ENCODE measurements around the gene ATXN1.
"Not testable (repeated sequence)": the region's sequence is repeated elsewhere in the genome, so short reads cannot be mapped to it uniquely, and the experiment has no call there.

Gene ATXN1

GRCh38 chr6:16409531-16410441 is 351.5 kb downstream of the ATXN1 start:
- DNase-seq (ENCODE audit: low read depth): no peak

- no peak for DNase-seq (ENCODE audit: low read depth)
These were observed 352.5 kb downstream of the ATXN1 start for GRCh38 chr6:16408766-16409165.

- DNase-seq (ENCODE audit: low read depth): no peak
These were observed 354.3 kb downstream of the ATXN1 start for GRCh38 chr6:16406966-16407365.

DNA sequence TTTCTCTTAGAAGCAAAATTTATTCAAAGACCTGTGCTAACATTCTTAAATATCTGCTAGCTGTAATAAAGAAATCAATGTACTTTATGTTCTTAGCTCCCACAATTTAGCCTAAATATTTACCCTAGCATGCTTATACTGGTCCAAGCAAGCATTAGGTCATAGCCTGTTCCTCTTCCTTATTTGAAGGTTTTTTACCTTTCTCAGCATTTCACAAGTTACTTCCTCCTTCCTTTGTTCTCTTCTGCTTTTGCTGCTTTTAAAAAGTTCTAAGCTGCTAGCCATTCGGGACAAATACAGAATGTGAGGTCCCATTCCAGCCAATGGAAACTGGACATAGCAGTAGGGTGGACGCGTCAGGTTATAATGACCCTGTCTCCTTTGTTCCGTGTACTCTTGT is 354.7 kb downstream of the ATXN1 start:
- DNase-seq (ENCODE audit: low read depth): not testable (repeated sequence)

GRCh38 chr6:16405375-16405774 is 355.9 kb downstream of the ATXN1 start:
- DNase-seq (ENCODE audit: low read depth): no peak

DNA sequence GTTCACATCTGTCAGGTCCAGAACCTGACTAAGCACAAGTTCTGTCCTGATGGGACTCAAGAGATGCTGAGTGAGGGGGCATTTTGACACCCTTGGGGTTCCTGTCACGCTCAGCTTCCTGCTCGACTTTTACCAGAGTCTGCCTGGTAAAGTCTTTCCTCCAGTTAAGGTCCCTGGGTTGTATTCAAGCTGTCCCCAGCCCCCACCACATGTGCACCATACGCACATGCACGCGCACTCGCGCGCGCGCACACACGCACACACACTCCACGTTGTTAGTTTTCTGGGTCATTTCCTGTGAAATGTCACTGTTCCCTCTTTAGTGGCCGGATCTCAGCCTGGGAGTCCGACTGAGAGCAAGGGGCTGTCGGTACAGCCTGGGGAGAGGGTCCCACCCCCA is 356.8 kb downstream of the ATXN1 start:
- DNase-seq (ENCODE audit: low read depth): no peak

DNA sequence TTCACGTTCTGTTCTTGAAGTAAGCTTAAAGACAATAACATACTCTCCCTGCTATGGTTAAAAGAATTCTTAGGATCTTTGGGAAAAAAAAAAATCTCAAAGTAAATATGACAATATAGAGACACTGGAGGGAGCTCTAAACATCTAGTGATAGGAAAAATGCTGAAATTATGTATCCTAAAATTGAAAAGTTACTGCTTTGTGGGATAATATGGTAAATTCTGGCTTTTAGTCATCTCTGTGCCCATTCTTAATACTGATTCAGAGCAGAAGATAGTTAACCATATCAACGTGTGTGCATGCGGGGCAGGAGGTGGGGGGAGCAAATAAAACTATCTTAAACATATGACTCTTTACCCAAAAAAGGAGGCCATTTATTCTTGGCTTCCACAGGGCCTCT is 357.4 kb downstream of the ATXN1 start:
- DNase-seq (ENCODE audit: low read depth): no peak

DNA sequence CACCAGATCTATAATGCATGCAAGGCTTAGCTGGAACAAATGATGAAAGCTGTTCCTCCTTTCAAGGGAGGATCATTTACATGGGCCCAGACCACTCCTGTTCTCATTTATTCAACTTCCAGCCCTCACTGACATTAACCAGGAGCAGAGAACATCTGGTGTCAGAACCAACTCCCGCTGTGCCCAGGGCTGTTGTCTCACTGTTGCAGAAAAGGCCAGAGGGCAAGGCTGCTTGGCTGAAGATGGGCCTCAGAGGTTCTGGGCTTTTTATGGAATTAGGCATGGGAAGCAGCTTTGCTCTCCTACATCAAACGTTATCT is 358.7 kb downstream of the ATXN1 start:
- no peak for DNase-seq (ENCODE audit: low read depth)

DNA sequence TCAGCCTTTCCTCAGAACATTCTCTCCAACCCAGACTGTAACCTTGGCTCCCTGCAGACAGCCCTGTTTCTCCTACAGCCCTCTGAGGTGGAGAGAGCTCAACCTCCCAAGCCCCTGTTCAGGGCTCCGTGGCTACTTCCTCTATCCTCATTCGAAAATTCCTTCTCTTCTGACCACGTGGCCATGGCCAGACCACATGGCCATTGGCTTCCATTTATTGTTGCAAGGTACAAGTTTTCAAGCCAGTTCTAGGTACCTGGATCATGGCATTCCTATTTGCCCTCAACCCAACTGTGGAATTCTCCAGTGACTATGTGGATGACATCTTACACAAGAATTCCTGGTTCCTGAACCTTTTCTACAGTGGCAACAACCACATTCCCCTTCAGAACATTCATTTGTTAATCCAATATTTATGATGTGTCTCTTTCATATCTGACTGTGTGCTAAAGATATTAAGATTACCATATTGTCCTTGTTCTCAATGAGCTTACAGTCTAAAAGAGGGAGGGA is 361.0 kb downstream of the ATXN1 start:
- DNase-seq (ENCODE audit: low read depth): no peak

DNA sequence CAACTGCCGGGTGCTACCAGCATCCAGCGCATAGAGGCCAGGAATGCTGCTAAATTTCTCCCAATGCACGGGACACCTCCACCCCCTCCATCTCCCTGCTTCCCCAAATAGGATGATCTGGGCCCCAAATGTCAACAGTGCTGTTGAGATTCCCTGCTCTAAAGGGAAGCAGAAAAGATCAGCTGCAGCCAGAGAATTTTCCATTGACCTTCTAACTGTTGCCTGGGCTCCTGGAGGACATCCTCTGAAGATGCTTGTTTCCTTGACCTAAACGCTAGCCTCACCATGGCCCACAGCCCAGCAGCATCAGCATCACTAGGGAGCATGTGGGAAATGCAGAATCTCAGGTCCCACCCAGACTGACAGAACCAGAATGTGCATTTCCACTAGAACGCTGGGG is 361.6 kb downstream of the ATXN1 start:
- no peak for DNase-seq (ENCODE audit: low read depth)

DNA sequence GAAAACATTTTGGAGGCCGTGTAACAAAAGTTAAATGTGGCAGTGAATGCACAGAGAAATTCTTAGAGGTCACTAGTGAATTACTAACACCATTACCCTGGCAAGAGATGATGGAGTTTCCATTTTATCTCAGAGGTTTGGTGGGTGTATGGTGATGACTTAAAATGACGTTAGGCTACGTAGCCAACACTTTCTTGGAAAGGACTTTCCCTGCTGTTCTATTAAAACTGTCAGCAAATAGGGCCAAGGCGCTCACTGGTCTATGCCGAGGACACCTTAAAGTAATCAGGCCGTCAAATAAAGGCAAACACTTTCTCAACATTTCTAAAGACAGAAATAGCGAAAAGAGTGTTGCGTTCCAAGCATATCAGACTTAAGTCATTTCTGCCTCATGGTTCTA is 362.1 kb downstream of the ATXN1 start:
- DNase-seq (ENCODE audit: low read depth): no peak

DNA sequence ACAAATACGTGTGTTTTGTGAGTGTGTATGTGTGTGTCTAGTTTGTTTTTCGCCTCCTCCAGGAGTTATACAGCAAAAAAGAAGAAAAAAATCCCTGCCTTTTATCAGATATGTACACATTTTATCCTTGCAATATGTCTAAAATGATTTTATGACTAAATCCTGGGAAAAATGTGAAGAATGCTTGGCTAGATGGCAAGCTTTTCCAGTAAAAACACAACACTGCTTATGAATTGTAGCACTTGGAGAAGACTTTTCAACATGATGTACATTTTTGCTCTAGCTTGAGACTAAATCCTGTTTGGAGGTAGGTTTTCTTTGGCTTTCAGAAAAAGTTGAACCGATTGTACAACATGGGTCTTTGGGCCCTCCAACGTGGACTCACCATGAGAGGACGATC is 362.7 kb downstream of the ATXN1 start:
- DNase-seq (ENCODE audit: low read depth): no peak

DNA sequence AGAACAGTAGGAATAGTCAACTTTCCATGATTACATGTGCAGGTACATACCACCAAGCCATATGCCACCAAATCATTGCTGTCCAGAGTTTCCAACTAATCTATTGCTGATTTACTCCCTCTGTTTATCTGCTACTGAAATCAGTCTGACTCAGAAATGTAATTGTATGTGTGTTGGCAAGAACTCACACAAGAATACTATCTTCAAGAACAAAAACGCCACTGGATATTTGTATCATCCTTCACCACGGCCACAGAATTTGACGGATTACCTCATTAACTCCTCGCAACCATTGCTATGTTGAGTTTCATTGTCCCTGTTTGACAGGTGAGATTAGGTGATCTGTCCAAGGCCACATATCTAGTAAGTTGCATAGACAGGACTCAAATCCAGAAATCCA is 363.6 kb downstream of the ATXN1 start:
- DNase-seq (ENCODE audit: low read depth): no peak

DNA sequence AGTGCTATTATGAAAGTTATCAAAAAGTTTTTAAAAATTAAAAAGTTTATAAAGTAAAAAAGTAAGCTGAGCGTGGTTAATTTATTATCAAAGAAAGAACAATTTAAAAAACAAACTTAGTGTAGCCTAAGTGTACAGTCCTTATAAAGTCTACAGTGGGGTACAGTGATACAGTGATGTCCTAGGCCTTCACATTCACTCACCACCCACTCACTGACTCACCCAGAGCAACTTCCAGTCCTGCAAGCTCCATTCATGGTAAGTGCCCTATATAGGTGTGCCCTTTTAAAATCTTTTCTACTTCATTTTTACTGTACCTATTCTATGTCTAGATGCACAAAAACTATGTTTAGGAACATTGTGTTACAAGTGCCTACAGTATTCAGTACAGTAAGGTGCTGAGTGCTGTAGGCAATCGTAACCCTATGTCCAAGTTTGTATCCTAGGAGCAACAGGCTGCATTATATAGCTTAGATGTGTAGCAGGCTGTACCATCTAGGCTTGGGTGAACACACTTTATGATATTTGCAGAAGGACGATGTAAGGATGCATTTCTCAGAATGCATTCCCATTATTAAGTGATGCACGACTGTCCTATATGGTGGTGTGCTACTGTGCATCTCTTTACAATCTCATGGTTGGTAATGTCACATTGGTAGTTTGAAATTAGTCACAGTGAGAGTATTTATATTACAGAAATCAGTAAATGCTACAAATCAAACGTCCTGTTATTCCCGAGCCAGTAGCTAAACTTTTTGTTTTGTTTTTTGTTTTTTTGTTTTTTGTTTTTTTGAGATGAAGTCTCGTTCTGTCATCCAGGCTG is 364.6 kb downstream of the ATXN1 start:
- DNase-seq (ENCODE audit: low read depth): no peak

DNA sequence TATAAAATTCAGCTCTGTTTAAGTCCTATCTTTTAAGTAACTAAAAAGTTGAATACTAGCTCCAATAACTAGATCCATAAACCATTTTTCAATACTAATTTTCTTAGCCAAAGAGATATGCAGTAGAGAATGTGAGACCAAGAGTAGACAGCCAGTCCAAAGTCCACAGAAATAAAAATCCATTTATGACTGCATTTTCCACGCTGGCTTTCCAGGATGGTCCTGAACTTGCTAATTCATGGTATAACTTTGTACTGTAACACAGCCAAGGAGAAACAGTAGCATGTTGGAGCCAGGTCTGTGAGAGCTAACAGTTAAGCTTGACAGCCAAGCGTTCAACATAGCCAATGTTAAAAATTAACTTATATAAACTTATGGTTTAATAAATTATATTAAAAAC is 366.6 kb downstream of the ATXN1 start:
- no peak for DNase-seq (ENCODE audit: low read depth)

DNA sequence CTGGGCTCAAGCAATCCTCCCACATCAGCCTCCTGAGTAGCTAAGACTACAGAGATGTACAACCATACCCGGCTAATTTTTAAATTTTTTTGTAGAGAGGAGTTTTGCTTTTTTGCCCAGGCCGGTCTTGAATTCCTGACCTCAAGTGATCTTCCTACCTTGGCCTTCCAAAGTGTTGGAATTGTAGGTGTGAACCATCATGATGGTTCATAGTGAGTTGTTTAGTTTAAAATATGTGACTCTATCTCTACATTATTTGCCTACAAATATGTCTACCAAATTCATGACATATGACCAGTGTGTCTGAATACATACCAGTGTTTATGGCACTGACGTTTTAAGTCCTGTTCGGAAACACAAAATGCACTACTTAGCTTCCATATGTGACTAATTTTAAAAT is 367.9 kb downstream of the ATXN1 start:
- DNase-seq (ENCODE audit: low read depth): no peak

GRCh38 chr6:16392010-16392409 is 369.2 kb downstream of the ATXN1 start:
- no peak for DNase-seq (ENCODE audit: low read depth)

DNA sequence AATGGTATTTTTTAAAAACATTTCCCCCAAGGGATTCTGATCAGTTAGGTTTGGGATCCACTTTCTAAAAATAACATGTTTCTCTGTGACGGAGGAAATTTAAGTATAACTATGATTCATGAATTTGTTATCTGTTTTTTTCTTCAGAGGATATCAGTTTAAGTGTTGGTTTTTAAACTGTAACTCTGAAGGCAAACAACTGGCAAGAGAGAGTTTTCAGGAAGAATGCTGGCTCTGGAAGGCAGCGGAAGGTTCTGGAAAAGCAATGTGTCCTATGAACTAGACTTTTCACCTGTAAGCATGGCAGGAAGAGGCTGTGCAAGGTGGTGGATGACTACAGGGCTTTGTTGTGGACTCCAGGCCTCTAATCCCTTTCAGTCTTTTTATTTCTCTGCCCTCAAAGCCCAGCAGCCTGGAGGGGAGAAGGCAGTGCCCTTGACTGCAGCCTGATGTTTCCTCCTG is 369.8 kb downstream of the ATXN1 start:
- no peak for DNase-seq (ENCODE audit: low read depth)

GRCh38 chr6:16390909-16391450 is 370.3 kb downstream of the ATXN1 start:
- DNase-seq (ENCODE audit: low read depth): not testable (repeated sequence)

DNA sequence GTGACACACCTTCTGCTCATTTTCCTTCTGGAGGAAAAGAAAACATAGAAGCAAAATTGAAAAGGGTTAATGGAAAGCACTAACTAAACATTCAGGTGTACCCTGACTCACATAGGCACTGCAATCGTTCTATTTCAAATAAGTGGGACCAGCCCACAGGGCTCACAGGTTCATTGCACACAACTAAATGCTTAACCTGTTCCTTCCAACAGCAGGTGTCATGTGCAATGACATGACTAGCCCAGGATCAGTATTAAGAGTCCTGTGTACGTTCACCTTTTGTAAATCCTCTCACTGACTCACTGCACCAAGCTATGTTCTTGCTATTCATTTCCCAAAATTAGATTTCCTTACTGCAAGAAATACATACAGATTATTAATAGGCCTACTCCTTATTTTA is 371.6 kb downstream of the ATXN1 start:
- no peak for DNase-seq (ENCODE audit: low read depth)

DNA sequence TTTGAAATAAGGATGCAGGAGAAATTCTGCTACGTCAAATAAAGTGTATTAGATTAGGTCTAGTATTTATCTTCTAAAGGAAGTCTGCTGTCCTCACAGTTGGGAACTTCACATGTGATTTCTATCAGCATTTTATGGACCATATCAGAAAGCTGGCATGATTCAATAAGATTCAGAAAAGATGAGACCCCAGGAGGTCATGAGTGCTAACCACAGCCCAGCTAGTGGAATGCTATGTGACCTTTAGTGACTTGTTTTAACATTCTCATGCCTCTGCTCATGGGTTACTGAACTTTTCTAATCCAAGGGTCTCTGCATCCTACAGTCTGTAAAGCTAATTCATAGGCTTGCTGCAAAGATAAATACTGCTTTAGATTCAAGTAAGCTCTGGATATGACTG is 372.8 kb downstream of the ATXN1 start:
- DNase-seq (ENCODE audit: low read depth): no peak

DNA sequence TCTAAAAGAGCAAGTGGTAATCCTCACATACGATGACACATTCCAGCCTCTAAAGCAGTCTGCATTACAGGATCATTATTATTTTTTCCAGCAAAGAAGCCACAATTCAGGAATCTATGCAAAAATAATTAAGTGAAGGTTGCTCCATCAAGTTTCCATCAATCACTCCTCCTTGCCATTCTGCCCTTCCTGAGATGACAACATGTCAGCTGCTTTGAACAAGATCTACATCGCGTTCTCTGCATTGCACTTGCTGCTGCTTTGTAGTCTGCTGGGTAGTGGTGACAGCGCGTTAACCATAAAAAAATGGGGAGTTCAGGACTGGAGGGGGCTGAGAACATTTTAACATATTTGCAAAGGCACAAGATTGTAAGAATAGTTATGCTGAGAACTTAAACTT is 375.2 kb downstream of the ATXN1 start:
- DNase-seq (ENCODE audit: low read depth): no peak
